B cell (primary cell): ENCODE measurements around the gene TCF7L2.

Experiments used
- EZH2 ChIP-seq: IDR thresholded peaks from 2 replicates; pipeline ENCODE4 v1.6.1; 2012; ENCODE audit warnings: borderline replicate concordance, low read depth, mild to moderate bottlenecking, moderate library complexity, low read length; ENCODE audit not compliant: insufficient read depth, poor library complexity, severe bottlenecking
- TF ChIP-seq, protein P1 (sequence below): fragments of 200-600 bp; IDR thresholded peaks from one replicate; pipeline ENCODE4 v1.8.0; 2022; ENCODE audit warnings: antibody characterized with exemption, mild to moderate bottlenecking

DNA sequence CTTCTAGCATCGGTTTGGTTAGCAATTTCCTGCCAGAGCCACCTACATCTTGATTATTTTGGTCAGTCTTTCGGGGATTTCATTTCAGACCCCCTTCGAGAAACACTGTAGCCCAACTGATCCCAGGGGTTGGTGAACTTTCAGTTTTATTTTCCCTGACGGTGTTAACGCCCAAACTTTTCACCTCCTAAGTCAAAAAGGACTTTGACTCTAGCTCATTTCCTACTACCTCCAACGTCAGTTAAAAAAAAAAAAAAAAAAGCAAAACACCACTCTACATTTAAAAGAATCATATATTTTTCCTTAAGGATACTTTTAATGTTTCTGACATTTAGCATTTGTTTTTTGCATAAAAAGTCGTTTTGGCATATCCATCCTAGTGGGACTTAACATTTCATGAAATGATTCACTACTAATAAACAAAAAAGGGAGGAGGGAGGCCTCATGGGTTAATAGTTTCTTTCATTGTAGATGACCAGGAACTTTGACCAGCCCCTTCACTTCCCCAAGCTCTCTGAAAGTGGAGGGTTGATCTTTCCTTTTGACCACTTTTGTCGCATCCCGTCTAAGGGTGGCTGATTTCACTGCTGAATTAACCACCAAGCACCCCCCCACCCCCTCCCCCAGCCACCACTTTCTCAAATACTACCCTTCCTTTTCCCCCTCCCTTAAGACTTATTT is 764 bp upstream of the TCF7L2 start:
- TF ChIP-seq, protein P1, sequence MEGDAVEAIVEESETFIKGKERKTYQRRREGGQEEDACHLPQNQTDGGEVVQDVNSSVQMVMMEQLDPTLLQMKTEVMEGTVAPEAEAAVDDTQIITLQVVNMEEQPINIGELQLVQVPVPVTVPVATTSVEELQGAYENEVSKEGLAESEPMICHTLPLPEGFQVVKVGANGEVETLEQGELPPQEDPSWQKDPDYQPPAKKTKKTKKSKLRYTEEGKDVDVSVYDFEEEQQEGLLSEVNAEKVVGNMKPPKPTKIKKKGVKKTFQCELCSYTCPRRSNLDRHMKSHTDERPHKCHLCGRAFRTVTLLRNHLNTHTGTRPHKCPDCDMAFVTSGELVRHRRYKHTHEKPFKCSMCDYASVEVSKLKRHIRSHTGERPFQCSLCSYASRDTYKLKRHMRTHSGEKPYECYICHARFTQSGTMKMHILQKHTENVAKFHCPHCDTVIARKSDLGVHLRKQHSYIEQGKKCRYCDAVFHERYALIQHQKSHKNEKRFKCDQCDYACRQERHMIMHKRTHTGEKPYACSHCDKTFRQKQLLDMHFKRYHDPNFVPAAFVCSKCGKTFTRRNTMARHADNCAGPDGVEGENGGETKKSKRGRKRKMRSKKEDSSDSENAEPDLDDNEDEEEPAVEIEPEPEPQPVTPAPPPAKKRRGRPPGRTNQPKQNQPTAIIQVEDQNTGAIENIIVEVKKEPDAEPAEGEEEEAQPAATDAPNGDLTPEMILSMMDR = no peak
- no peak for TF ChIP-seq EZH2
